ENCODE measurements around the gene CFAP410.
"Not testable (repeated sequence)": the region's sequence is repeated elsewhere in the genome, so short reads cannot be mapped to it uniquely, and the experiment has no call there.

The CFAP410 gene

GRCh38 chr21:44283948-44284347, 55.2 kb downstream of the CFAP410 start:
- Histone ChIP-seq H3K4me1 (ENCODE audit: insufficient read depth, low read length, severe bottlenecking) (no peaks in the 10 kb centered on the region), H3K36me3 (ENCODE audit: insufficient read depth, low read length) (no peaks in the 10 kb centered on the region), H3K27ac (ENCODE audit: low read depth, low read length, poor library complexity, severe bottlenecking) (no peak overlapping the region), H3F3A (ENCODE audit: insufficient read depth, low read length) (no peaks in the 10 kb centered on the region), H4K20me1 (ENCODE audit: insufficient read depth, low read length) (no peaks in the 10 kb centered on the region), H3K79me2 (ENCODE audit: insufficient read depth, low read length) (no peaks in the 10 kb centered on the region), H3K4me3 (ENCODE audit: low read depth, low read length, poor library complexity, severe bottlenecking) (no peak overlapping the region), H2AFZ (ENCODE audit: low read length) (no peak overlapping the region), H3K4me2 (ENCODE audit: low read length) (no peak overlapping the region), H3K9me3 (ENCODE audit: low read length) (no peaks in the 10 kb centered on the region), H3K9me2 (ENCODE audit: low read depth, low read length) (no peaks in the 10 kb centered on the region), H3K27me3 (ENCODE audit: insufficient read depth, low read length) (peaks cover 9% of the 10 kb centered on the region; the same call in 1 of the 2 replicates), H3K9ac (ENCODE audit: low read length) (no peak overlapping the region)
- TF ChIP-seq EZH2 (IDR thresholded peaks at IDR 0.05; ENCODE audit: borderline replicate concordance, low read length): no peak
- TF ChIP-seq, protein P1, sequence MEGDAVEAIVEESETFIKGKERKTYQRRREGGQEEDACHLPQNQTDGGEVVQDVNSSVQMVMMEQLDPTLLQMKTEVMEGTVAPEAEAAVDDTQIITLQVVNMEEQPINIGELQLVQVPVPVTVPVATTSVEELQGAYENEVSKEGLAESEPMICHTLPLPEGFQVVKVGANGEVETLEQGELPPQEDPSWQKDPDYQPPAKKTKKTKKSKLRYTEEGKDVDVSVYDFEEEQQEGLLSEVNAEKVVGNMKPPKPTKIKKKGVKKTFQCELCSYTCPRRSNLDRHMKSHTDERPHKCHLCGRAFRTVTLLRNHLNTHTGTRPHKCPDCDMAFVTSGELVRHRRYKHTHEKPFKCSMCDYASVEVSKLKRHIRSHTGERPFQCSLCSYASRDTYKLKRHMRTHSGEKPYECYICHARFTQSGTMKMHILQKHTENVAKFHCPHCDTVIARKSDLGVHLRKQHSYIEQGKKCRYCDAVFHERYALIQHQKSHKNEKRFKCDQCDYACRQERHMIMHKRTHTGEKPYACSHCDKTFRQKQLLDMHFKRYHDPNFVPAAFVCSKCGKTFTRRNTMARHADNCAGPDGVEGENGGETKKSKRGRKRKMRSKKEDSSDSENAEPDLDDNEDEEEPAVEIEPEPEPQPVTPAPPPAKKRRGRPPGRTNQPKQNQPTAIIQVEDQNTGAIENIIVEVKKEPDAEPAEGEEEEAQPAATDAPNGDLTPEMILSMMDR (IDR thresholded peaks at IDR 0.05; ENCODE audit: low read length): no peak

GRCh38 chr21:44283211-44283785, 55.9 kb downstream of the CFAP410 start:
- H3K79me2 ChIP-seq (ENCODE audit: insufficient read depth, low read length); H2AFZ ChIP-seq (ENCODE audit: low read length); H3K27ac ChIP-seq (ENCODE audit: low read depth, low read length, poor library complexity, severe bottlenecking); H3K9me2 ChIP-seq (ENCODE audit: low read depth, low read length); H4K20me1 ChIP-seq (ENCODE audit: insufficient read depth, low read length); H3K4me1 ChIP-seq (ENCODE audit: insufficient read depth, low read length, severe bottlenecking); H3K9ac ChIP-seq (ENCODE audit: low read length); H3K36me3 ChIP-seq (ENCODE audit: insufficient read depth, low read length); H3K27me3 ChIP-seq (ENCODE audit: insufficient read depth, low read length); H3F3A ChIP-seq (ENCODE audit: insufficient read depth, low read length); H3K4me2 ChIP-seq (ENCODE audit: low read length); H3K9me3 ChIP-seq (ENCODE audit: low read length); H3K4me3 ChIP-seq (ENCODE audit: low read depth, low read length, poor library complexity, severe bottlenecking): not testable (repeated sequence)

- TF ChIP-seq, protein P1 (IDR thresholded peaks at IDR 0.05; ENCODE audit: low read length): no peak
- TF ChIP-seq EZH2 (IDR thresholded peaks at IDR 0.05; ENCODE audit: borderline replicate concordance, low read length): no peak
- no peak overlapping the region for H3K4me2 ChIP-seq (ENCODE audit: low read length)
- no peaks in the 10 kb centered on the region for H3F3A ChIP-seq (ENCODE audit: insufficient read depth, low read length)
- no peaks in the 10 kb centered on the region for H3K9me2 ChIP-seq (ENCODE audit: low read depth, low read length)
- no peak overlapping the region for H3K9ac ChIP-seq (ENCODE audit: low read length)
- H3K36me3 ChIP-seq (ENCODE audit: insufficient read depth, low read length): no peaks in the 10 kb centered on the region
- H3K27me3 ChIP-seq (ENCODE audit: insufficient read depth, low read length): peaks cover 9% of the 10 kb centered on the region; the same call in 1 of the 2 replicates
- no peak overlapping the region for H3K27ac ChIP-seq (ENCODE audit: low read depth, low read length, poor library complexity, severe bottlenecking)
- no peak overlapping the region for H2AFZ ChIP-seq (ENCODE audit: low read length)
- no peaks in the 10 kb centered on the region for H3K4me1 ChIP-seq (ENCODE audit: insufficient read depth, low read length, severe bottlenecking)
- no peak overlapping the region for H3K4me3 ChIP-seq (ENCODE audit: low read depth, low read length, poor library complexity, severe bottlenecking)
- no peaks in the 10 kb centered on the region for H3K79me2 ChIP-seq (ENCODE audit: insufficient read depth, low read length)
- H3K9me3 ChIP-seq (ENCODE audit: low read length): no peaks in the 10 kb centered on the region
- H4K20me1 ChIP-seq (ENCODE audit: insufficient read depth, low read length): no peaks in the 10 kb centered on the region
Measured at GRCh38 chr21:44282370-44282769, 56.8 kb downstream of the CFAP410 start.

GRCh38 chr21:44281801-44282200, 57.4 kb downstream of the CFAP410 start:
- Histone ChIP-seq H3K27ac (ENCODE audit: low read depth, low read length, poor library complexity, severe bottlenecking) (no peak overlapping the region), H3K9me3 (ENCODE audit: low read length) (no peaks in the 10 kb centered on the region), H3K79me2 (ENCODE audit: insufficient read depth, low read length) (no peaks in the 10 kb centered on the region), H3K9ac (ENCODE audit: low read length) (no peak overlapping the region), H3K9me2 (ENCODE audit: low read depth, low read length) (no peaks in the 10 kb centered on the region), H4K20me1 (ENCODE audit: insufficient read depth, low read length) (no peaks in the 10 kb centered on the region), H3F3A (ENCODE audit: insufficient read depth, low read length) (no peaks in the 10 kb centered on the region), H2AFZ (ENCODE audit: low read length) (no peak overlapping the region), H3K4me1 (ENCODE audit: insufficient read depth, low read length, severe bottlenecking) (no peaks in the 10 kb centered on the region), H3K4me2 (ENCODE audit: low read length) (no peak overlapping the region), H3K36me3 (ENCODE audit: insufficient read depth, low read length) (no peaks in the 10 kb centered on the region), H3K4me3 (ENCODE audit: low read depth, low read length, poor library complexity, severe bottlenecking) (no peak overlapping the region), H3K27me3 (ENCODE audit: insufficient read depth, low read length) (peaks cover 9% of the 10 kb centered on the region; the same call in 1 of the 2 replicates)
- no peak for TF ChIP-seq EZH2 (IDR thresholded peaks at IDR 0.05; ENCODE audit: borderline replicate concordance, low read length)
- TF ChIP-seq, protein P1 (IDR thresholded peaks at IDR 0.05; ENCODE audit: low read length): no peak
